Sigmoid colon (tissue), 3 donors: ENCODE data around the gene TAOK1.

ENCODE experiments used
- POLR2A ChIP-seq, 2 donors: fragments of 450-650 bp; IDR thresholded peaks; one replicate each; pipeline ENCODE4 v1.6.1; 2016; ENCODE audit warnings: antibody characterized with exemption in 2 of 2, mild to moderate bottlenecking in 2 of 2, moderate library complexity in 2 of 2
- TF ChIP-seq, protein P1 (sequence below), 4 experiments: fragments of 450-650 bp in 3 of 4; fragments of 200-600 bp in 1 of 4; IDR thresholded peaks; one replicate each; pipeline ENCODE4 v1.5.1; 2016 to 2019; ENCODE audit warnings: antibody characterized with exemption in 4 of 4, mild to moderate bottlenecking in 3 of 4, moderate library complexity in 2 of 4

- no peak for TF ChIP-seq POLR2A (IDR thresholded peaks at IDR 0.05)
- TF ChIP-seq, protein P1, sequence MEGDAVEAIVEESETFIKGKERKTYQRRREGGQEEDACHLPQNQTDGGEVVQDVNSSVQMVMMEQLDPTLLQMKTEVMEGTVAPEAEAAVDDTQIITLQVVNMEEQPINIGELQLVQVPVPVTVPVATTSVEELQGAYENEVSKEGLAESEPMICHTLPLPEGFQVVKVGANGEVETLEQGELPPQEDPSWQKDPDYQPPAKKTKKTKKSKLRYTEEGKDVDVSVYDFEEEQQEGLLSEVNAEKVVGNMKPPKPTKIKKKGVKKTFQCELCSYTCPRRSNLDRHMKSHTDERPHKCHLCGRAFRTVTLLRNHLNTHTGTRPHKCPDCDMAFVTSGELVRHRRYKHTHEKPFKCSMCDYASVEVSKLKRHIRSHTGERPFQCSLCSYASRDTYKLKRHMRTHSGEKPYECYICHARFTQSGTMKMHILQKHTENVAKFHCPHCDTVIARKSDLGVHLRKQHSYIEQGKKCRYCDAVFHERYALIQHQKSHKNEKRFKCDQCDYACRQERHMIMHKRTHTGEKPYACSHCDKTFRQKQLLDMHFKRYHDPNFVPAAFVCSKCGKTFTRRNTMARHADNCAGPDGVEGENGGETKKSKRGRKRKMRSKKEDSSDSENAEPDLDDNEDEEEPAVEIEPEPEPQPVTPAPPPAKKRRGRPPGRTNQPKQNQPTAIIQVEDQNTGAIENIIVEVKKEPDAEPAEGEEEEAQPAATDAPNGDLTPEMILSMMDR (IDR thresholded peaks at IDR 0.05) = no peak
Observed at GRCh38 chr17:29475891-29476290, 85.7 kb downstream of the TAOK1 start.
